Activated T-cell treated with anti-CD3 and anti-CD28 coated beads for 1 hour (primary cell): Measurements from ENCODE around the gene LRRC8E.
A peak's percentile ranks its signal among the peaks of the same experiment; 100 is the strongest.
"Not testable (repeated sequence)": the region's sequence is repeated elsewhere in the genome, so short reads cannot be mapped to it uniquely, and the experiment has no call there.

ENCODE experiments used
- DNase-seq: peaks from one replicate; pipeline ENCODE4 v3.0.0-alpha.2; 2020; ENCODE audit warnings: low read depth

LRRC8E gene

DNA sequence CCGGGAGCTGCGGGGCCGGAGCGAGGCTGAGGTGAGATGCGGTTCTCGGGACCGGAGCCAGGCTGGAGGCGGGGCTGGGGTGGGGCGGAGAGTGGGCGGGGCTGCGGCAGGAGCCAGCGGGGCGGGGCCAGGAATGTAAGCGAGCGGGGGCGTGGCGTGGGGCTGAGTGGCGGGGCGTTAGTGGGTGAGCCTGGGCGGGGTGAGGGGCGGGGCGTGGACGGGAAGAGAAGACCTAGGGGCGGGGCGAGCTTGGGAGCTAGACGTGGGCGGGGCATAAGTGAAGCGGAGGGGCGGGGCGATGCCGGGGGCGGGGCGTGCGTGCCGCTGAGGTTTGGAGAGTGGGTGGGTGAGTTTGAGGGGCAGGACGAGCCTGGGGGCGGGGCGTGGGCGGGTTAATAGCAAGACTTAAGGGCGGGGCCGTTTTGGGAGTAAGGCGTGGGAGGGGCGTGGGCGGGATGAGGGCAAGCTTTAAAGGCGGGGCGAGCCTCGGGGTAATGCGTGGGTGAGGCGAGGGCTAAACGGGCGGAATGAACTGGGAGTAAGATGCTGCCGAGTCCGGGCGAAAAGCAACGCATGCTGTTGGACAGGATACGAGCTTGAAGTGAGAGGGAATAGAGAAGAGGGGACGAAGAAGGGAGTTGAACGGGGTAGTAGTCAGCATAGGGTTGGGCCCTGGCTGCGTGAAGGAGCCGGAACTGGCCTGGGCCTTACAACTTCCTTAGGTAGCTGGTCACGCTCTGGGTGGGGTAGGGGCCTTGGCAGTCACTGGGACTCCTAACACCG, 32.4 kb downstream of the LRRC8E start:
- DNase-seq, result peak; percentile 100

DNA sequence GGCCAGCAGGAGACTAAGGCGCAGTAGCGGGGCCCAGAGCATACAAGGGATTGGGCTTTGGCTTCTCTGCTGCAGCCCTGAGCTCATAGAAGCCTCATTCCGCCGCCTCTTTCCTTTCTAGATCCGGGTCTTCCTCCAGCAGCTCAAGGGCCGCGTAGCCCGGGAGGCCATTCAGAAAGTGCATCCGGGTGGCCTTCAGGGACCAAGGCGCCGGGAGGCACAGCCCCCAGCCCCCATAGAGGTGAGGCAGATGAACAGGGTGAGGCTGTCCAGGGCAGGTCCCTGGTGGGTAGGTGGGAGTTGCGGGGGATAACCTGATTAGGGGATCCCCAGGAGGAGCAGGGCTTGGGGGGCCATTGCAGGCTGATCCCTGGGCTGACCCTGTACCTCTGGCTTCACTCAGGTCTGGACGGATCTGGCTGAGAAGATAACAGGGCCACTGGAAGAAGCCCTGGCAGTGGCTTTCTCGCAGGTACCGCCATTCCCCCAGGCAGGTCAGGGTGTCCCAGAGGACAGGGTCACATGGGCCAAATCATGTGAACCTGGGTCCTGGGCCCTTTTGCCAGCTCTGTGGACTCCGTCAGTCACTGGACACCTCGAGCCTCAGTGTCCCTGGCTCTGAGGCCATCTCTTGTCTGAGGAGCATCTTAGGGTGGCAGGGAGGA, 33.1 kb downstream of the LRRC8E start:
- no peak for DNase-seq

DNA sequence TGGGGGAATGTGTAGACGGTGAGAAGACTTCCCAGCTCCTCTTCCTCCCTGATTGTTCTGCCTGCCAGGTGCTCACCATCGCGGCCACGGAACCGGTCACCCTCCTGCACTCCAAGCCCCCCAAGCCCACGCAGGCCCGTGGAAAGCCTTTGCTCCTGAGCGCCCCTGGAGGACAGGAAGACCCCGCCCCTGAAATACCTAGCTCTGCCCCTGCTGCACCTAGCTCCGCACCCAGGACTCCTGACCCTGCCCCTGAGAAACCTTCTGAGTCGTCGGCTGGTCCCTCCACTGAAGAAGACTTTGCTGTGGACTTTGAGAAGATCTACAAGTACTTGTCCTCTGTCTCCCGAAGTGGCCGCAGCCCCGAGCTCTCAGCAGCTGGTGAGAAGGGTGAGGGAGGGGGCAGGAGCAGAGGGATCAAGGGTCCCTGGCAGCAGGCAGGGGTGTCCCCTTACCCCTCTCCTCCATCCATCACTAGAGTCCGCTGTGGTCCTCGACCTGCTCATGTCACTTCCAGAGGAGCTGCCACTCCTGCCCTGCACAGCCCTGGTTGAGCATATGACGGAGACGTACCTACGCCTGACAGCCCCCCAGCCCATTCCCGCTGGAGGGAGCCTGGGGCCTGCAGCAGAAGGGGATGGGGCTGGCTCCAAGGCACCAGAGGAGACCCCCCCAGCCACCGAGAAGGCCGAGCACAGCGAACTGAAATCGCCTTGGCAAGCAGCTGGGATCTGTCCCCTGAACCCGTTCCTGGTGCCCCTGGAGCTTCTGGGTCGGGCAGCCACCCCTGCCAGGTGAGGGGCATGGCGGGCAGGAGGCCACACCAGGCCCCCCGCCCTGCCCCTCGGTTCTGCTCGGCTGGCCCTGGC, 33.9 kb downstream of the LRRC8E start:
- DNase-seq, result no peak

GRCh38 chr19:7922836-7923195, 34.5 kb downstream of the LRRC8E start:
- no peak for DNase-seq

DNA sequence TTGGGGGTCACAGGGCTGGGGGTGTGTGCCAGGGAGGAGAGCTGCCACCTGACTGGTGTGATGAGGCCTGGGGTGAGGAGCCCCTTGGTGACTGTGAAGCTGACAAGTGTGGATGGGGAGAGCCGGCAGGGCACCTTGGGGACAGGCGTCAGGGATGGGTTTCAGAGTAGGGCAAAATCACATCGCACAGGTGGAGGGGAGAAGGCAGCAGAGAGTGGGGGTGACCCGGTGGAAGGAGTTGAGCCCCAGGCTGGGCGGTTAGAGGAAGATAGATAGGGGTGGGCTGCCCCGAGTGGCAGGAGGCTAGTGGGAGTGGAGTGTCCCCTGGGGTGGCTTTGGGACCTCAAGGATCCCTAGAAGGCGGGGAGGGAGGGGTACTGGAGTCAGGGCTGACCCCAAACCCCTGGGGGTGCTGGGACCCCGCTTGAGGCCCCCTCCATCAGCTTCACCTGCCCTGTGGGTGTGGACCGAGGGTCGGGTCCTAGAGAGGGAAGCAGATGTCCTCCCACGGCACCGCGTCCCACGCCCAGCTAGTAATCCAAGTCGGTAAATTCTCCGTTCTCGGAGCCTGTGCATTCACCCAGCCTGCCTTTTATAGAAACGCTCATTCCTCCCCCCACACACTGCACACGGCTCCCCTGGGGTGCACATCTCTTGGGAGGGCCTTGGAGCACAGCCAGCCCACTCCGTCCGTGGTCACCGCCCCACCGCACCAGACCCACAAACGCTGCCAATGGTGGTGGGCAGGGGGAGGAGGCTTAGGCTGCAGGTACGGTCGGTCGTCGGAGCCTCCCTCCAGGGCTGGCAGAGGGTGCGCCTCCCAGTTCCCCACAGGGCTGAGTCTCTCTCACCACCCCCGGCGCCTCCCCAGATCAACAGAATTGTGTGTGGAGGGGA, 35.2 kb downstream of the LRRC8E start:
- DNase-seq, result no peak

- no peak for DNase-seq
These were observed 35.9 kb downstream of the LRRC8E start for GRCh38 chr19:7924241-7924640.

GRCh38 chr19:7924651-7925170, 36.4 kb downstream of the LRRC8E start:
- DNase-seq, result no peak

DNA sequence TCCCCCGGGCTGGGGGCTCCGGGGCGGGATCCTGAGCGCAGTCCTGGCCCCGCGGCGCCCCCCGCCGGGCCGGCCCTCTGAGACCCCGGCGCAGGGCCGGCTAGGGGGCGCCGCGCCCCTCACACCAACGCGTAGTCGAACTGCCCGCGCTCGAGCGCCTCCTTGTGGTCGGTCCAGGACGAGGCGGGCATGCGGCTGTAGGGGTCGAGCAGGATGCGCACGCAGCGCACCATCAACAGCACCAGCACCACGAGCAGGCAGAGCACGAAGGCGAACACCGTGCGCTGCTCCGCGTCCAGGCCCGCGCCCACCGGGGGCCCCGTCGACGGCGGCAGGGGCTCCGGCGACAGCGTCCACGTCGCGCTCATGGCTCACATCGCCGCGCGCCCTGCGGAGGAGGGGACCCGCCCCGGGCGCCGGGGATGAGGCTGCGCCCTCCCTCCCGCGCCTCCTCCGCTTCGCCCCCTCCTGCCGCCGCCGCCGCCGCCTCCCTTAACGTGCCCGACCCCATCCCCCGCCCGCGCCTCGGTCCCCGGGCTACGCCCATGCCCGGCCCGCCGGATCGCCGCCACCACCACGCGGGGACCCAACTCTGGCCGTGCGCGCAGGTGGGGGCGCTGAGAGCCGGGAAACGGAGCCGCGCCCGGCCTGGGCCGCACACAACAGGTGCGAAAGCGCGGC, 37.0 kb downstream of the LRRC8E start:
- peak; percentile 73 for DNase-seq

DNA sequence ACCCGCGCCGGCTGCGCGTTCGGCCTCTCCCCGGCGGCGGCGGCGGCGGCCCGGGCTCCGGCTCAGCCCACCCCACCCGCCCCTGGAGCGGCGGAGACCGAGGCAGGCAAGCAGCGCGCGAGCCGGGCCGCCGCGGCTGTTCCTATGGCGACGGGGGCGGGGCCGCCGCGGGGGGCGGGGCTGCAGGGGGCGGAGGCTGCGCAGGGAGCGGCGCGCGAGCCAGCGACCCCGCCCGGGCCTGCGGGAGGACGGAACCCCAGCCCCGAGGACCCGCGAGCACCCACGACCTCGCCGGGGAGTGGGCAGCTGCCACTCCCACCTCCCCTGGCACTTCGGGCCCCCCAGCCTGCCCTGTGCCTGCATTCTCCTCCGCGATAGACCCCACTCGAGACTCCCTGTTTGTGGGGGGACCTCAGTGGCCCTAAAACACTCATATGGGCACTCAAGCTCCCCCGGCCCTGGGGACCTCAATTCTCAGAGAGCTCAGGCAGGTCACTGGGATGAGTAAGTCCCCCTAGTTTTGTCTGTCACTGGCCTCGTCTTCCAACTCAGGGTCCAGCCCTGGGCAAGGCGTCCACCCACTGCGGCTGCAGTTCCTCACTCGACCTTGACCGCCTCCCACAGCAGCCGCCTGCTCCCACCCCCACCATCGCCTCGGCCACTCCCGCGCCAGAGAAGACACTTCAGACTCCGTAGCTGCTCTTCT, 37.9 kb downstream of the LRRC8E start, which contains the start of gene CTXN1:
Gene CTXN1 (minus strand): TSS at position 115 of the 706 bp plus-strand sequence. CDS start 597 bp downstream, outside the sequence.
- peak; percentile 74 for DNase-seq

DNA sequence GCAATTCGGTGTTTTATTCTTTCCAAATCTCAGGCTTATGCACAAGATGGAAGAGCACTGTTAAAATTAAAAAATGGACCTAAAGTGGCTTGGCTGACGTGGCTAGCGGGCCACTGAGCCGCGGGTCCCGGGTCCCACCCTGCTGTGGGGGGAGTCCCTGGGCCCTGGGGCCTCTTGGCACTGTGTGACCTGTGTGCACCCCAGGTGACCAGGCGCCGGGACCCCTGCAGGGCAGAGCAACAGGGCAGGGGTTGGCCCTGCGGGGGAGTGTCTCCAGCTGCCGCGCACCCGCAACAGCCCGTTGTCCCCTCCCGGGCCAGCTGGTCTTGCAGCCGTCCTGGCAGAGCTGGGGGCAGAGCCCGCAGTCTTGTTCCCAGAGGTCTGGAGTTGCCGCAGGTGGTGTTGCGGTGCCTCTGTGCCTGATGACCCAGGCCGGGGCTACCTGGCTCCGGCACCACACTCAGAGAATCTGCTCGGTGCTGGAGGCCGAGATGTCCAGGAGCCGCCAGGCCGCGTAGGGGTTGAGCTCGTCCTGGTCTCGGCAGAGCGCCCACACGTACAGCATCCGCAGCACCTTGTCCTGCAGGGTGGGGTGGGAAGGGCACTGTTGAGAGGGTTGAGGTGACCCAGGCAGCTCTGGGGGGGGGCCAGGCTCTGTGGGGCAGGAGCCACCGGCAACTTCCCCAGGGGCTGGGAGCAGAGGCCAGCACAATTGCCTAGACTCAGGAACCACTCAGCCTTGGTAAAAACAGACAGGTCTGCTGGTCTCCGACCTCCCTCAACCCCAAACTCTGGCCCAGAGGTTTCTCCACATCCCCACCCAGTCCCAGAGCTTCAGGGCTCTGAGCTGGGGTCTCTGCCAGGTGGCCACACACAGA, 38.7 kb downstream of the LRRC8E start:
- no peak for DNase-seq

GRCh38 chr19:7927605-7928333, 39.5 kb downstream of the LRRC8E start:
- DNase-seq, result no peak

GRCh38 chr19:7928334-7928706, 40.0 kb downstream of the LRRC8E start:
- no peak for DNase-seq

DNA sequence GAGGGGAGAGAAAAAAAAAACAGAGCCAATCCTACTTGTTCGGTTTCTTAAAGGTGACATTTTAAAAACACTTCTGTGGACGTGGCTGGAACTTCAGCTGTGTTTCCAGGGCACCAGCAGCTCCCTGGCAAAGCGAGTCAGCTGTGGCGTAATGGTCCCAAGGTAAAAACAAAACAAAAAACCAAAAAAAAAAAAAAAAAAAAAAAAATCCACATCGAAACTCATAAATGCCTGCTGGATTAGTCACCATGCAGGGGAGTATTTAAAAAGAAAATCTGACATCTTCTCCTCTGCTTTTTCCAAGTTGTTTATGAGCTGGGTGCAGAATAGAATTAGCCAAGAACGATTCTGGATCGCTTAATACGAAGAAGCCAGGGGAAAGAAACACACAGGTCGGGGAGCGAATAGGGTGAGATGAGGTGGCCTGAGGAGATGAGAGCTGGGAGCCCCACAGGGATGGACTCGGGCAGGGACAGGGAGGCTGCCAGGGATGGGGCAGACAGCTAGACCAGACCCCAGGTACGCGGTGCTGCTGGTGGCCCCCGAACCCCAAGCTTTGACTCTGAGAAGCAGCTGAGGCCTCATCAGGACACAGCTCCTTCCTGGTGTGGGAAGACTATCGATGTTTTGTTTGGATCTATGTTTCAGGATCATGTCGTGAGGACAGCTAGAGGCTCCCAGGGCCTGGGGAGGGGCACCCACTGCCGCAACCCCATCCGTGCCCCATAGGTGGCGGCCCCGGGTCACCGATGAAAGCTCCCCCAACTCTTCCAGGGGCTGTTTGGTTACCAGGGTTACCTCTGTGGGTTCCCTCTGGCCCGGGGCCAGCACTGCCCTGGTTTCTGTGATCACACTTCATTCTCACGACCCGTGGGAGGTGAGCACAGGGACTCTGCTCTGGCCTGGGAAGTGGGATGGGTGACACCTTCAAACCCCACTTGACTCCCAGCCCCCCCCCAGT, 40.7 kb downstream of the LRRC8E start:
- DNase-seq, result peak; percentile 63

GRCh38 chr19:7930030-7930429, 41.7 kb downstream of the LRRC8E start:
- not testable (repeated sequence) for DNase-seq

DNA sequence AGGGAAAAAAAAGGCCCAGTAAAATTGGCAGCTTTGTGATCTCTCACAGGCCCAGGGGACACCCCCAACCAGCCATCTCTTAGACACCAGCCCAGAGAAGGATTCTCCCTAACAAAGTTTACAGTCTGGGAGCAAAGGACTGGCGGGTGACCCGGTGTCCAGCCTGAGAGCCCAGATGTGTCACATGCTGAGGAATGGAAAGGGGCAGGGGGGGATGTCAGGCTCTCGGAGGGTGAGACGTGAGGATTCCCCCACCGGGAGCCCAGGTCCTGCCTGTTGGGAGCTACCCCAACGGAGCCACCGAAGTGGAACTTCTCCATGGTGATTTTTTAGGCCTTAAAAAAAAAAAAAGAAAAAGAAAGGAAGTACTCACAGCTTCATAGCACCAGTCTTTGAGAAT, 42.5 kb downstream of the LRRC8E start:
- no peak for DNase-seq

DNA sequence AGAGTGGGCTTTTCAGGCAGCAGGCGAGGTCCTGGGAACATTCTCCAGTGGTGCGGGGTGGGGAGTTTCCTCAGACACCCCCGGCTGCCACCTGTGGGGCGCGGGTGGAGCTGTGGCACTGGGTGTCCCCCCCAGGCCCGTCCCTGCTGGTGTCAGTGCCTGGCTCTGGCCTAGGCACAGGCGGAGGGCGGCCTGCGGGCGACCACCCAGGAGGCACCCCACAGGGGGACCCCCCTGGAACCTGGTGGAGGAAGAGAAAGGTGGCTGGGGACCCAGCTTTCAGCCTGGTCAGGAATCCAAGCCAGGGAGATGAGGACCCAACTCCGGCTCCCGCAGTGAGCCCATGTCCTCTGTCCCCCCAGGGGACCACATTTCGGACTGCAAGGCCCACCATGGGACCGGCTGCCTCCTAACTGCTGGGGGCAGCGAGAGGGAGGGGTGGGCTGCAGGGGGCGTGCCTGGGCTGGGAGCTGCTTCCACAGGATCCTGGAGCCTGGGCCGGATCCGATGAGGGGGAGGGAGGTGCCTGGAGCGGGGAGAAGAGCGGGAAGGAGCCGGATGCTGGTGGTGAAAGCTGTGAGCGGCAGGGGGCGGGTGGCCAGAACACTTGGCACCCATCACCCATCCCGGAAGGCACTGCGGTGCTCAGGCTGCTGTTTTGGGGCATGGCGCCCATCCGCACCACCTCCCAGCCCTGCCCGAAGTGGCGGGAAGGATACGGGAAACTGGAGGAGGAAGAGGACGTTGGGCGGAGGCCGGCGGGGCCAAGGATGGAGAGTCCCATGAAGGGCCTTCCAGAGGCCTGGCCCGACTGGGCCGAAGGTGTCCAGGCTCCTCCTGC, 43.1 kb downstream of the LRRC8E start:
- DNase-seq, result no peak
